HepG2 (cell line): Measurements from ENCODE around the gene SH3BP2. TPM values are rescaled to one million over a fixed set of nuclear protein-coding genes. Genes with fewer than 3 reads are reported as not detected.

Experiments used
- ARHGAP35 ChIP-seq: sonication (generic); formaldehyde crosslinking; IDR thresholded peaks from 2 replicates; pipeline ENCODE4 v1.9.0; 2022; ENCODE audit warnings: mild to moderate bottlenecking, inconsistent platforms, moderate library complexity, missing genetic modification reagents, borderline replicate concordance
- KLF12 ChIP-seq: sonication (generic); formaldehyde crosslinking; IDR thresholded peaks from 2 replicates; pipeline ENCODE4 v1.4.0; 2020; ENCODE audit warnings: missing genetic modification reagents, borderline replicate concordance
- KLF16 ChIP-seq, 2 experiments: sonication (generic) in 1 of 2; formaldehyde crosslinking in 1 of 2; IDR thresholded peaks; 2 replicates each; pipeline versions ENCODE4 v1.6.1 to v1.8.0; 2016 to 2023; ENCODE audit warnings: missing genetic modification reagents in 2 of 2, missing compliant biosample characterization in 1 of 2
- MEIS1 ChIP-seq: sonication (generic); formaldehyde crosslinking; IDR thresholded peaks from 2 replicates; pipeline ENCODE4 v1.9.0; 2021; ENCODE audit warnings: mild to moderate bottlenecking, missing genetic modification reagents, moderate library complexity, borderline replicate concordance
- NFIC ChIP-seq: IDR thresholded peaks from 2 replicates; pipeline ENCODE4 v1.6.1; 2012; ENCODE audit warnings: mild to moderate bottlenecking, low read length, inconsistent platforms
- TGIF2 ChIP-seq: IDR thresholded peaks from 2 replicates; pipeline ENCODE4 v1.6.1; 2016; ENCODE audit warnings: control low read depth, missing compliant biosample characterization
- ZIK1 ChIP-seq: sonication (generic); formaldehyde crosslinking; IDR thresholded peaks from 2 replicates; pipeline ENCODE4 v1.5.0; 2020; ENCODE audit warnings: mild to moderate bottlenecking, low read depth, missing genetic modification reagents, borderline replicate concordance
- ZNF263 ChIP-seq: sonication (generic); formaldehyde crosslinking; IDR thresholded peaks from 2 replicates; pipeline ENCODE4 v1.4.0; 2020; ENCODE audit warnings: missing genetic modification reagents
- ZNF646 ChIP-seq: sonication (generic); formaldehyde crosslinking; IDR thresholded peaks from 2 replicates; pipeline ENCODE4 v1.9.0; 2021; ENCODE audit warnings: mild to moderate bottlenecking, missing genetic modification reagents
- ZNF770 ChIP-seq: sonication (generic); formaldehyde crosslinking; IDR thresholded peaks from 2 replicates; pipeline ENCODE4 v1.5.0; 2020; ENCODE audit warnings: mild to moderate bottlenecking, missing genetic modification reagents
- ZNF781 ChIP-seq: sonication (generic); formaldehyde crosslinking; IDR thresholded peaks from 2 replicates; pipeline ENCODE4 v1.5.1; 2020; ENCODE audit warnings: borderline replicate concordance, mild to moderate bottlenecking, missing genetic modification reagents; ENCODE audit errors: not compliant biosample characterization
- ZSCAN22 ChIP-seq: sonication (generic); formaldehyde crosslinking; IDR thresholded peaks from 2 replicates; pipeline ENCODE4 v1.4.0; 2020; ENCODE audit warnings: mild to moderate bottlenecking, missing genetic modification reagents
- polyA plus RNA-seq, 8 experiments: library from polyadenylated mRNA; depleted of rRNA in 3 of 8; stranded (reverse) in 7 of 8; unstranded in 1 of 8; fragments of >200 nt; fragmentation: Illumina TruSeq in 4 of 8; extraction: Trizol in 4 of 8; gene quantifications; 2 replicates each; pipeline versions ENCODE4 v1.2.1 to v1.2.3, GENCODE V29; 2011 to 2016; ENCODE audit warnings: low read depth in 4 of 8, missing spikeins in 1 of 8, mixed read lengths in 1 of 8; ENCODE audit not compliant: insufficient read depth in 1 of 8
- total RNA-seq, 5 experiments: library from RNA; depleted of rRNA; stranded (reverse); fragments of >200 nt; fragmentation: Illumina TruSeq; extraction: Trizol; gene quantifications; 2 replicates each; pipeline ENCODE4 v1.2.3, GENCODE V29; 2016; ENCODE audit warnings: low read depth in 1 of 5
- TF ChIP-seq, protein P1 (sequence below): sonication (generic); formaldehyde crosslinking; IDR thresholded peaks from 2 replicates; pipeline ENCODE4 v1.9.0; 2021; ENCODE audit warnings: missing genetic modification reagents, borderline replicate concordance
- TF ChIP-seq, protein P2 (sequence below): sonication (generic); formaldehyde crosslinking; IDR thresholded peaks from 2 replicates; pipeline ENCODE4 v1.5.1; 2020; ENCODE audit warnings: missing genetic modification reagents, mild to moderate bottlenecking, borderline replicate concordance

SH3BP2 gene
- total and polyA plus RNA-seq, 2 of the 13 experiments (the other 11 are each of a cell fraction or from before 2014, with no cell fraction given) = 16.9 to 34.5 TPM

DNA sequence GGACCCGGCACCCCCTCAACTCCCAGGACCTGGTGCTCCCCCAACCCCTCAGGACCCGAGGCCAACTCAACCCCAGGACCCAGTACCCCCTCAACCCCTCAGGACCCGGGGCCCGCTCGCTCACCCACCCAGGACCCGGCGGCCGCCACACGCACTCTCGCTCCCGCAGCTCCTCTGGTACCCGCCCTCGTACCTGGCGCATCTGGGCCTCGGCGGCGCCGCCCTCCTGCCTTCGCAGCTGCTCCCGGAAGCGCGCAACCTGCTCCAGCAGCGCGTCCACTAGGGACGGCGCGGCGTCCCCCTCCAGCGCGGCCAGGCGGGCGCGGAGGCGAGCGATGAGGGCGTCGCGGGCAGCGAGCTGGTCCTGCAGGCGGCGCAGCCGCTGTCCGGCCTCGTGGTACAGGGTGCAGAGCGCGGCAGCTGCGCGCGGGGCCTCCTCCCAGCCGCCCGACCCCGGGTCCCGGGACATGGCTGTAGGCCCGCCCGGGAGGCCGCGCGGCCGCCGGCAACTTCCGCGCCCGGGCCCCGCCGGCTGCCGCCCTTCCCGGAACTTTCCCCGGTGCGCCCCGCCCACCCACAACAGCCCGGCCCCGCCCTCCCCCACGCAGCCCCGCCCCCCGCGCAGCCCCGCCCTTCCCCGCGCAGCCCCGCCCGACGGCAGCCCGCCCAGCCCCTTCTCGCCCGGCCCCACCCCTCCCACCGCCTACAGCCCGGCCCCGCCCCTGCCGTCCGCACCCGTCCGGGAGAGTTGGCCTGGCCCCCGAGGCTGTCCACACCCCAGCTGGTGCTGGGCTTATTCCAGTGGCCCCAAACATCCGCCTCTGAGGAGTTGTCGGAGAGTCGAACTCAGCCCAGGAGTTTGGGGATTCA is 36.8 kb upstream of the SH3BP2 start, which contains the start of gene TNIP2 (continued):
- 0 out of 2 replicates have a peak, but pooled peaks have one; percentile 39 for TF ChIP-seq ZNF770 (CRISPR knock-in tag)
- TF ChIP-seq ZNF646 (CRISPR knock-in tag) = no peak
- no peak for TF ChIP-seq KLF12 (CRISPR knock-in tag)
- TF ChIP-seq TGIF2 (CRISPR knock-in tag) = no peak
- TF ChIP-seq ZIK1 (CRISPR knock-in tag) = no peak
- TF ChIP-seq ARHGAP35 (CRISPR knock-in tag) = peak; percentile 64; the same call in 1 of the 2 replicates
- TF ChIP-seq, protein P1, sequence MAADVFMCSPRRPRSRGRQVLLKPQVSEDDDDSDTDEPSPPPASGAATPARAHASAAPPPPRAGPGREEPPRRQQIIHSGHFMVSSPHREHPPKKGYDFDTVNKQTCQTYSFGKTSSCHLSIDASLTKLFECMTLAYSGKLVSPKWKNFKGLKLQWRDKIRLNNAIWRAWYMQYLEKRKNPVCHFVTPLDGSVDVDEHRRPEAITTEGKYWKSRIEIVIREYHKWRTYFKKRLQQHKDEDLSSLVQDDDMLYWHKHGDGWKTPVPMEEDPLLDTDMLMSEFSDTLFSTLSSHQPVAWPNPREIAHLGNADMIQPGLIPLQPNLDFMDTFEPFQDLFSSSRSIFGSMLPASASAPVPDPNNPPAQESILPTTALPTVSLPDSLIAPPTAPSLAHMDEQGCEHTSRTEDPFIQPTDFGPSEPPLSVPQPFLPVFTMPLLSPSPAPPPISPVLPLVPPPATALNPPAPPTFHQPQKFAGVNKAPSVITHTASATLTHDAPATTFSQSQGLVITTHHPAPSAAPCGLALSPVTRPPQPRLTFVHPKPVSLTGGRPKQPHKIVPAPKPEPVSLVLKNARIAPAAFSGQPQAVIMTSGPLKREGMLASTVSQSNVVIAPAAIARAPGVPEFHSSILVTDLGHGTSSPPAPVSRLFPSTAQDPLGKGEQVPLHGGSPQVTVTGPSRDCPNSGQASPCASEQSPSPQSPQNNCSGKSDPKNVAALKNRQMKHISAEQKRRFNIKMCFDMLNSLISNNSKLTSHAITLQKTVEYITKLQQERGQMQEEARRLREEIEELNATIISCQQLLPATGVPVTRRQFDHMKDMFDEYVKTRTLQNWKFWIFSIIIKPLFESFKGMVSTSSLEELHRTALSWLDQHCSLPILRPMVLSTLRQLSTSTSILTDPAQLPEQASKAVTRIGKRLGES (CRISPR knock-in tag) = 0 out of 2 replicates have a peak, but pooled peaks have one; percentile 26
- TF ChIP-seq, protein P2, sequence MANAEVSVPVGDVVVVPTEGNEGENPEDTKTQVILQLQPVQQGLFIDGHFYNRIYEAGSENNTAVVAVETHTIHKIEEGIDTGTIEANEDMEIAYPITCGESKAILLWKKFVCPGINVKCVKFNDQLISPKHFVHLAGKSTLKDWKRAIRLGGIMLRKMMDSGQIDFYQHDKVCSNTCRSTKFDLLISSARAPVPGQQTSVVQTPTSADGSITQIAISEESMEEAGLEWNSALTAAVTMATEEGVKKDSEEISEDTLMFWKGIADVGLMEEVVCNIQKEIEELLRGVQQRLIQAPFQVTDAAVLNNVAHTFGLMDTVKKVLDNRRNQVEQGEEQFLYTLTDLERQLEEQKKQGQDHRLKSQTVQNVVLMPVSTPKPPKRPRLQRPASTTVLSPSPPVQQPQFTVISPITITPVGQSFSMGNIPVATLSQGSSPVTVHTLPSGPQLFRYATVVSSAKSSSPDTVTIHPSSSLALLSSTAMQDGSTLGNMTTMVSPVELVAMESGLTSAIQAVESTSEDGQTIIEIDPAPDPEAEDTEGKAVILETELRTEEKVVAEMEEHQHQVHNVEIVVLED (CRISPR knock-in tag) = no peak; the same call in none of the 2 replicates
- no peak for TF ChIP-seq ZNF781 (CRISPR knock-in tag)
- TF ChIP-seq NFIC = no peak
- TF ChIP-seq KLF16 (CRISPR knock-in tag; IDR thresholded peaks at IDR 0.05) = no peak
- TF ChIP-seq ZNF263 (CRISPR knock-in tag) = no peak
- no peak for TF ChIP-seq MEIS1 (CRISPR knock-in tag)
- 0 out of 2 replicates have a peak, but pooled peaks have one; percentile 30 for TF ChIP-seq ZSCAN22 (CRISPR knock-in tag)
